GM12873 (cell line): ENCODE results near the gene CACNA2D3.

ENCODE experiments used
- TF ChIP-seq, protein P1 (sequence below): IDR thresholded peaks from 2 replicates; pipeline ENCODE4 v1.5.1; 2012; ENCODE audit warnings: low read depth, mild to moderate bottlenecking, moderate library complexity, low read length, control low read depth; ENCODE audit not compliant: insufficient read depth; ENCODE audit errors: missing control alignments

Gene CACNA2D3

DNA sequence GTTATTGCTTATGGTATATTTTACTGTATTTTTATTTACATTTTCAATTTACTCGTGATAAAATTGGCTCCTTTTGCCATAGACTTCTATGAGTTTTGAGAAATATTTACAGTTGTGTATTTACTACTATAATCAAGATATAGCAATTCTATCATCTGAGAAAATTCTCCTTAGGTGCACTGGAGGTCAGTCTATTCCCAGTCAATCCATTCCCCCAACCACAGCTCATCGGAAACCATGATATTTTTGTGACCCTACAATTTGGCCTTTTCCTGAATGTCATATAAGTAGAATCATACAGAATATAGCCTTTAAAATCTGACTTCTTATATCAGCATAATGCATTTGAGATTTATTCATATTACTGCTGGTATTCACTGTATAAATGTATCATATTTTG lies 920.2 kb downstream of the CACNA2D3 start:
- TF ChIP-seq, protein P1, sequence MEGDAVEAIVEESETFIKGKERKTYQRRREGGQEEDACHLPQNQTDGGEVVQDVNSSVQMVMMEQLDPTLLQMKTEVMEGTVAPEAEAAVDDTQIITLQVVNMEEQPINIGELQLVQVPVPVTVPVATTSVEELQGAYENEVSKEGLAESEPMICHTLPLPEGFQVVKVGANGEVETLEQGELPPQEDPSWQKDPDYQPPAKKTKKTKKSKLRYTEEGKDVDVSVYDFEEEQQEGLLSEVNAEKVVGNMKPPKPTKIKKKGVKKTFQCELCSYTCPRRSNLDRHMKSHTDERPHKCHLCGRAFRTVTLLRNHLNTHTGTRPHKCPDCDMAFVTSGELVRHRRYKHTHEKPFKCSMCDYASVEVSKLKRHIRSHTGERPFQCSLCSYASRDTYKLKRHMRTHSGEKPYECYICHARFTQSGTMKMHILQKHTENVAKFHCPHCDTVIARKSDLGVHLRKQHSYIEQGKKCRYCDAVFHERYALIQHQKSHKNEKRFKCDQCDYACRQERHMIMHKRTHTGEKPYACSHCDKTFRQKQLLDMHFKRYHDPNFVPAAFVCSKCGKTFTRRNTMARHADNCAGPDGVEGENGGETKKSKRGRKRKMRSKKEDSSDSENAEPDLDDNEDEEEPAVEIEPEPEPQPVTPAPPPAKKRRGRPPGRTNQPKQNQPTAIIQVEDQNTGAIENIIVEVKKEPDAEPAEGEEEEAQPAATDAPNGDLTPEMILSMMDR: no peak

DNA sequence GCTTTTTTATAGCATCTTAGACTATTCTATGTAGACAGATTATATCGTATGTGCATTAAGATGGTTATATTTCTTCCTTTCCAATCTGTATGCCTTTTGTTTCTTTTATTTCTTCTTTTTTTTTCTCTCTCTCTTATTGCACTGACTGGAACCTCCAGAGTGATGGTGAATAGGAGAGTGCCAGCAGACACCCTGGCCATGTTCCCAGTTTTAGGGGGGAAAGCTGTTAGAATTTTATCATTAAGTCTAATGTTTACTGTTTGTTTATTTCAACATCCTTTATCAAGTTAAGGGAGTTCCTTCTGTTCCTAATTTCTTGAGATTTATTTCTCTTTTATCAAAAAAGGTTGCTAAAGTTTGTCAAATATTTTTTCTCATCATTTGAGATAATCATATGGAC lies 922.1 kb downstream of the CACNA2D3 start:
- TF ChIP-seq, protein P1: no peak

DNA sequence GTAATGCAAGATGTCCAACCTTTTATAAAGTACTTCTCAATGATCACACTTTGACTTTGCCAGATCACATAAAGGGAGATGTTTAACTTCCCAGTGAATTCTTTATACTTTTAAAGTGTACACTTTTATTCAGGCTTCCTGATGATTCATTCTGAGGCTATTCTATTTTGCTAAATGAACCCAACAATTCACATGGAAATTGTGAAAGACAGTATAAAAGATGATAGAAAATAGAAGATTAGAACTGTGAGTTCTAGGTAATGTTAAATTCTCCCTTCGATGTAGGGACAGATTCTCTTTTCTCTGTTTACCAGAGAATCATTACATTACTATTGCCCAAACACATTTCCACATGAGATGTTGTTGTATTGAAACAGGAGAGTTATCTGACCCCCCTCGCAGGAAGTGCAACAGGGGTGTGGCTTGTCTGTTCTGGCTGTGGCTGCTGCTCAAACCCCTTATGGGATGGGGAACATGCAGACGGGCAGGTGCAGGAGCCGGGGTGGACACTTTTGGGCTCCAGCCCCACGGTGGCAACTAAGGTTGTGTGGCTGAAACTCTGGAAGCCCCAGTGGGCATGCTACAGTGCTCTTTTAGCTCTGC lies 936.8 kb downstream of the CACNA2D3 start:
- TF ChIP-seq, protein P1: no peak

DNA sequence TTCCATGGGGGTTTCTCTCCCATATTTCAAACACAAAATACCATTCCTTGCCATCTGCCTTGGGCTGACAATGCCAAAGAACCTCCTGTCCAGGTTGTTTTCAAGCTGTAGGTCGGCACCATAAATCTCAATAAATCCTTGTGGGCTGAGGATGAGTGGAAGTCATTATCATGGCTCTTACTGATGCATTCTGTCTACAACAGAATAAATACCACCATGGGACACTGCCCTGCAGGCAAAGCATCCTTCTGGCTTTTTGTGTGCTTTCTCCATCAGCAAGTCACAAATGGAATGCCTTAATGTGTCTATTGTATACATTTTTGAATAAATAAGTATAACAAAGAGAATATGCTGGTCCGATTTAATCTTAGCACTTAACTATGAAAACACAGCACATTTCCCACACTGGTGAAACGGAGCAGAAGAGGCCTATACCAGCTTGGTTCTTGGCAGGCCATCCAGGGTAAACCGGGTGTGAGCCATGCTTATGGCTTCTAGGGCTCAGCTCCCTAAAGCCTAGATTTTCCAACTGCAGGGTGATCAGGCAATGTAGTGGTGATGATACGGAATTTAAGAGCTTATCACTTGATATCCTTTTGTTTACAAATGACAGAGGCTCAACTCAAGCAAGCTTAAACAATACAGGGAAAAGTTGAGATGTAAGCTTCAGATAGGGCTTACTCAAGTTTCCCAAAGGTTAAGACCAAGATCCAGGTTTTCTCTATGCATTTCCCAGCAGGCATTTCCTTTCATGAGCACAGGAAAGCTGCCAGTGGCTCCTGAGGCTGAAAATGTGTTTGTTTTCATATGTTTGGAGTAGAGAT lies 938.8 kb downstream of the CACNA2D3 start:
- TF ChIP-seq, protein P1: no peak

DNA sequence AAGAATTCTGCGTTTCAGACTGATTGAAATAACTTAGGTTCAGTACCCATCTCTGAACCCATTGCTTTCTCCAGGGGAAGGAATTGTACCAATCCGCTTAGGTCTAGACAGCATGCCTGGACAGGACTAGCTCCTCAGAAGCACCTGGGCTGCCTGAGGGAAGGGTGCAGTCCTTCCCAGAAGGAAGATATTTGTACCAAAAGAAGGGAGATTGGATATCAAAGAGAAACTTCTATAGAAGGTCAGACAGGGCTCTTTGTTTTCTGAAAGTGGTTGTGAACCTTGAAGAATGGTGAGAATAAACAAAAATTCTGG lies 939.3 kb downstream of the CACNA2D3 start:
- TF ChIP-seq, protein P1: no peak

DNA sequence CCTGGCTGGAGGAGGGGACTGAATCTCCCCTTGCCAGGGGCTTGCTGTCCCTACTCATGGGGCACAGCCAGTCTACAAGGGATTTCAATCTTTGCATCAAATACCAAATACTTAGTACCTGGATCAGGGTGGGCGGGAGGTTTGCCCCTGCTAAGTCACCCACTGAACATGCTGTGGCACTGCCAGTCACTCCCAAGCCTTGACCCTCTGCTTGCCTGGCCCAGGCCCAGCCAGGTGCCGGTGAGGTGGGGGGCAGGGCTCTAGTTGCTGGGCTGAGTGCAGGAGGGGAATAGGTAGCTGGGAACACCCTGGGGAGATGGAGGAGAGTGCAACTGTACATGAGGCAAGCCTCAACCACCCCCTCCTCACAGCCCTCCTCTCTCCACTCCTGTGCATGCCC lies 941.8 kb downstream of the CACNA2D3 start:
- TF ChIP-seq, protein P1: no peak

DNA sequence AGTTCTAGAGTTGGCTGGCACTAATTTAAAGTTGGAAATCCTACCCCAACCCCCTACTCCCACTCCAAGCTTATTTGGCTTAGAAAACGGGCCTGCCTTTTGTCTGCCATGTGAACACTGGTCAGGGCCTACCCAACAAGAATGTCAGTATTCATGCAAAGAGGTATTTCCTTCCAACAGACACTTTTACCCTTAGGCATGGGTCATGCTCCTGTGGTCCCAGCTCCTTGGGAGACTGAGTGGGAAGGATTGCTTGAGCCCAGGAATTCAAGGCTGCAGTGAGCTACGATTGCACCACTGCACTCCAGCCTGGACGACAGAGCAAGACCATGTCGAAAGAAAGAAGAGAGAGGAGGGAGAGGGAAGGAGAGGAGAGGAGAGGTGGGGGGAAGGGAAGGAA lies 943.0 kb downstream of the CACNA2D3 start:
- TF ChIP-seq, protein P1: no peak
